SK-N-MC (cell line): ENCODE data around the gene MYO10.

Experiments
- EZH2 ChIP-seq: fragments of 200-600 bp; sonication (generic); IDR thresholded peaks from one replicate; pipeline ENCODE4 v1.6.1; 2017; ENCODE audit warnings: antibody characterized with exemption
- POLR2AphosphoS5 ChIP-seq: IDR thresholded peaks from 2 replicates; pipeline ENCODE4 v1.6.1; 2012; ENCODE audit warnings: mild to moderate bottlenecking, low read depth, low read length, borderline replicate concordance

- no peak for TF ChIP-seq EZH2
- TF ChIP-seq POLR2AphosphoS5, result no peak
These were observed 86.9 kb downstream of the MYO10 start for GRCh38 chr5:16849181-16849580.
